HUES6 (cell line): Measurements from ENCODE around the gene MOG.
A peak's percentile ranks its signal among the peaks of the same experiment; 100 is the strongest.

Experiments
- H3K27ac ChIP-seq: 2 replicates; pipeline ENCODE4 v1.7.0; 2013; ENCODE audit warnings: low read depth, mild to moderate bottlenecking, low read length, inconsistent platforms
- H3K27me3 ChIP-seq: 2 replicates; pipeline ENCODE4 v1.6.1; 2013; ENCODE audit warnings: low read length; ENCODE audit not compliant: control insufficient read depth, insufficient read depth
- H3K36me3 ChIP-seq: 2 replicates; pipeline ENCODE4 v1.6.1; 2013; ENCODE audit warnings: low read length; ENCODE audit not compliant: control insufficient read depth, insufficient read depth
- H3K4me1 ChIP-seq: 2 replicates; pipeline ENCODE4 v1.6.1; 2013; ENCODE audit warnings: low read length; ENCODE audit not compliant: control insufficient read depth, insufficient read depth
- H3K4me3 ChIP-seq: 2 replicates; pipeline ENCODE4 v1.5.1; 2013; ENCODE audit warnings: low read depth, low read length
- H3K9ac ChIP-seq: one replicate; pipeline ENCODE4 v1.6.1; 2013; ENCODE audit warnings: mild to moderate bottlenecking, low read length
- H3K9me3 ChIP-seq: 2 replicates; pipeline ENCODE4 v1.6.1; 2013; ENCODE audit warnings: low read depth, low read length; ENCODE audit not compliant: control insufficient read depth, insufficient read depth

MOG gene

DNA sequence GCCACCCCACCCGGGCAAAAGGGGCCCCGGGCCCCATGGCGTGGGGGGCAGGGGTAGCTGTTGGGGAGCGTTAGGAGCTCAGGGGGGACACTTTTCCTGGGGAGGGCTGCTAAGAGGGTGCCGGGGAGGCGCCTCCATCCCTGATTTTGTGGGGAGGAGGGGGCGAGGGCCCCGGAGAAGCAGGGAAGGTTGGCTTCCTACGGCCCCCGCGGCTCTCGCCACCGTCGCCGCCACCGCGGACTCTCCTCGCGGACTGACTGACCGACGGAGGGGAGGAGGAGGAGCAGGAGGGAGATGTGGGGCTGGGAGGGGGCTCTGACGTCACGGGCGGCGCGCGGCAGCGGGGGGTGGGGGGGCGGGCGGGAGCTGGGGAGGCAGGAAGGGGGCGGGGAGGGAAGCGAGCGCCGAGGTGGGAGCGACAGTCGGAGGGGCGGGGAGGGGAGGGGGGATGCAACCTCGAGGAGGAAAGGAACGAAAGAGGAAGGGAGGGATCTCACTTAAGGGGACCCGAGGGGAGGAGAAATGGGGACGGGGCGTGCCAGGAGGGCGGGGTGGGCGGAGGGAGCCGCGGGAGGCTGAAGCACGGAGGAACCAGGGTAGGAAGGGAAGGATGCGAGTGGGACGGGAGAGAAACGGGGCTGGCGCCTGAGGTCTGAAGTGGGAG lies 29.0 kb upstream of the MOG start:
- no peaks in the 10 kb centered on the region for H3K9me3 ChIP-seq
- no peaks in the 10 kb centered on the region for H3K27me3 ChIP-seq
- peaks cover 67% of the 10 kb centered on the region for H3K4me1 ChIP-seq
- H3K9ac ChIP-seq = peak overlapping the region; percentile 79
- peak overlapping the region; percentile 71 for H3K4me3 ChIP-seq
- H3K36me3 ChIP-seq = peaks cover 13% of the 10 kb centered on the region
- peak overlapping the region; percentile 84; the same call in 1 of the 2 replicates for H3K27ac ChIP-seq

DNA sequence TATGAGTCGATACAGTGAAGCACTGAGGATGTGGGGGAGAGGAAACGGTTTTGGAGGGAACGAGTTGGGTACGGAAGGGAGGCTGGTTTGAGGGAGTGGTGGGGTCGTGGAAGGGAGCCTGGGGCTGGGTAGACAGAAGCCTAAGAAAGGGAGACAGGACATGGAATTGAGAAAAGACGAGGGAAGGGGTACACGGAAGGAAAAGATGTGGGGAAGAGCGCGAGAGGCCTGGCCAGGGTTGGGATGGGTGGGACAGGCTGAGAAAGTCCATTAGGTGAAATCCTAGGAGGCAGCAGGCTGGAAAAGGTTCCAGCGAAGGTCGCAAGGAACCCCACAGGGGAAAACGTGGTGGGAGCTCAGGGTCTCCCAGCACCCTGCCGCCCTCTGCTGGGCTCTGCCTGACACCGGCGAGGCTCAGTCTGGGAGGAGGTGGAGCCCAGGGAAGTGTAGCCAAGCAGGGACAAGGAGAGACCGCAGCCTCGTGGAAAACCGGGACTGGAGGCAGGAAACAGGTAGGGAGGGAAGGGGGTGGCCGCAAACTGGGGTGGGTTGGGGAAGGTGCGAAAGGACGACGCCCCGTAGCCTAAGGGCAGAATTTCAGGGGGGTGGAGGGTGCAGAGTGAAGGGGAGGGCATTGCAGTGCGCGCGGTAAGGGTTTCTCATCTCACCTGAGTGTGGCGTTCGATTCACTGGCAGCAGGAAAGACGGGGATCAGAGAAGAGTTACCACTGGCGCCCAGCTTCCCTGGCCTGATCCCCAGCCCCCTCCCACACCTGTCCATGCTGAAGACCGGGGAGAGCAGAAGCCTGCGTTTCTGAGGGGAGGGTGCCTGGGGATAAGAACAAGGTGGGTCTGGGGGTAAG lies 28.2 kb upstream of the MOG start:
- peak overlapping the region; percentile 64 for H3K4me3 ChIP-seq
- peaks cover 60% of the 10 kb centered on the region for H3K4me1 ChIP-seq
- peak overlapping the region; percentile 17; the same call in 1 of the 2 replicates for H3K27ac ChIP-seq
- no peaks in the 10 kb centered on the region for H3K27me3 ChIP-seq
- H3K9me3 ChIP-seq = no peaks in the 10 kb centered on the region
- H3K9ac ChIP-seq = peak overlapping the region; percentile 75
- peaks cover 6% of the 10 kb centered on the region for H3K36me3 ChIP-seq

DNA sequence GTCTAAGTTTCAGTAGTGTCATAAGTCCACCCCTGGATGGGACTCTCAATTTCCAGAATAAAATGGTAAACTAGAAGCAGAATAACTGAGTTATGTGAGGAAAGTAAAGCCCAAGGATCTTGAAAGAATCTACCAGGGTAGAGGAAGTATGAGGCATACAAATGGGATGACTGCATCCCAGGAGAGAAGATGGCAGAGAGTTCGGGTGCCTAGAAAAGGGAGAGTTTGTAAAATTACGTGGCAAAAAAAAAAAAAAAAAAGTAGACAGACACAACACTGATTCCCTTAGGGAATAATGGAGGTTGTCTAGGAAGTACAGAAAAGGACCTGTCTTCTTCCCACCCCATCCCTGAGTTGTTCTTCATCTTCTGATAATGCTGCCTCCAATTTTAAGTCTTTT lies 27.3 kb upstream of the MOG start:
- no peaks in the 10 kb centered on the region for H3K9me3 ChIP-seq
- no peaks in the 10 kb centered on the region for H3K36me3 ChIP-seq
- H3K4me1 ChIP-seq = peaks cover 60% of the 10 kb centered on the region
- no peak overlapping the region for H3K27ac ChIP-seq
- H3K27me3 ChIP-seq = no peaks in the 10 kb centered on the region
- peak overlapping the region; percentile 64 for H3K4me3 ChIP-seq
- no peak overlapping the region for H3K9ac ChIP-seq

DNA sequence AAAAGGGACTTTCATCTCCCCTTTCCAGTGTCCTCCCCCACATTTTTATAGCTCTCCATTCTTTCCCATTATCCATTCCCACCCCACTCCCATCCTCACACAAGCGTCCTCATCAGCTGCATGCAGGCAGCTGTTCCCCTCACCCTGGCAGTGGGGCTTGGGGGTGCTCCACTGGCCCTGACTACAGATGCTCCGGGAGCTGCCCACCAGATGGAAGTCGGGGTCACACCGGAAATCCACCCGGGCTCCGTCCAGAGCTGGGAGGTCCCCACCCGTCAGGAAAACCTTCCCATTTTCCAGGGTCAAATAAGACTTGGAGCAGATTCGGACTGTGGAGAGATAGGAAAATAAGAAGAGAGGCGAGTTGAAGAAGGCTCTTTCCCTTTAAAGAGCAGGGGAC lies 26.6 kb upstream of the MOG start:
- peaks cover 55% of the 10 kb centered on the region for H3K4me1 ChIP-seq
- H3K9ac ChIP-seq = peak overlapping the region; percentile 18
- no peak overlapping the region for H3K27ac ChIP-seq
- H3K9me3 ChIP-seq = no peaks in the 10 kb centered on the region
- H3K4me3 ChIP-seq = peak overlapping the region; percentile 64
- H3K27me3 ChIP-seq = no peaks in the 10 kb centered on the region
- H3K36me3 ChIP-seq = no peaks in the 10 kb centered on the region

DNA sequence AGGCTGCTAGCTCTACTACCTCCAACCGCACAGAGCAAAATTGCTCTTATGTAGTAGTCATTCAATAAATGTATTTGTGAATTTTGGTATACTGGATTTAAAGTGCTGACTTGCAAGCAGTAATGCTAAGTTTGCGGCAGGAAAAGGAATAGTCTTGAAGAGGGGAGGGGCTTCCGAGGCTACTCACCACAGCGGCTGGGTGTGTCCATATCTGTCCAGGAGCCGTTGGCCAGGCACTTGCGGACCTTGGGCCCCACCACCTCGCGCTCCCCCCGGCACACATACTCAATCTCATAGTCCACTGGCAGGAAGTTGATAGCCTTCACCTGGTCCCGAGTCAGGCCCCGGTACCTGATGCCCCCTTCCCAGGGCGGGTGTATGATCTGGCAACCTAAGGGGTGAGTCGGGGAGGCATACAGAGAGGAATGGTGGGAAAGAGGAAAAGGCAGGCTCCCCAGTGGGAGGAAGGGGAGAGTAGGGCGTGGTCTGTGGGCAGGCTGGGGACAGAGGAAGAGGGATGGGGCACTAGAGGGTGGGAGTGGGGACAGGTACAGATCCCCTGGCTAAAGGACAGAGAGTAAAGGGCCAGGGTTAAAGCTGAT lies 25.6 kb upstream of the MOG start:
- no peaks in the 10 kb centered on the region for H3K36me3 ChIP-seq
- H3K4me1 ChIP-seq = peaks cover 45% of the 10 kb centered on the region
- H3K27me3 ChIP-seq = no peaks in the 10 kb centered on the region
- no peak overlapping the region for H3K27ac ChIP-seq
- peak overlapping the region; percentile 64 for H3K4me3 ChIP-seq
- H3K9ac ChIP-seq = peak overlapping the region; percentile 75
- H3K9me3 ChIP-seq = no peaks in the 10 kb centered on the region

DNA sequence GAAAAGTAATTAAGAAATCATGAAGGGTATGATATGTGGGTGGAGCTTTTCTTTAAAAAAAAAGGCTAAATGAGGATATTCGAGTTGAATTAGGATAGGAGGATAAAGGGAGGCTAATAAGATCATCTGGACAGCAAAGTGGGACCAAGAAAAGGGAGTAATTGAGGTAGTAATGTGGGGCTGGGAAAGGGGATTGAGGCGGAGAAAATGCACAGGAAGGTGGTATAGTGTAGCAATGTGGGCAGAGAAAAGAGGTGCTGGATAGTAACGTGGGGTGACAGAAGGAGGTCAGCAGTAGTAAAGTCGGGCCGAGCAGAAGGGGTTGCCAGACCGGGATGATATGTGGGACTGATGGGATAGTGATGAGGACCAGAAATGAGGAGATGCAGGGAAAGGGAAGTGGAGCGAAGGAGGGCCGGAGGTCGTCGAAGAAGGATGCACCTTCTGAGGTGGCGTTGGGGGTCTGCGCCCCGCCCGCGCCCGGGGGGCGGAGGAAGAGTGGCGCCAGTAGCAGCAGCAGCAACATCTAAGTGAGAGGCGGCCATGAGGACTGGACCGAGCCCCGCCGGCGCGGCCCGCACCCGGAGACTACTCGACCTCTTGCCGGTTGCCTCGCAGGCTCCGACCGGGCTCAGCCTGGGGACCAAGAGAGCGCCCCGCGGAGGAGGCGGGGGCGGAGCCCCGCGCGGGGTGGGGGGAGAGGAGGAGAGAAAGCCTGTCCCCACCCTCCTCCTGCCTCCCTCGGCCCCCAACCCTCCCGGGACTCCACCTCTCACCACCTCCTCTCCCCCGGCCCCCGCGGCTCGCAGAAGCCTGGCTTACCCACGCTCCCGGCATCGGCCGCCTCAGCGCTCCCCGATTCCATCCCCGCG lies 24.8 kb upstream of the MOG start:
- H3K9me3 ChIP-seq = no peaks in the 10 kb centered on the region
- H3K9ac ChIP-seq = peak overlapping the region; percentile 75
- peak overlapping the region; percentile 73; the same call in 1 of the 2 replicates for H3K27ac ChIP-seq
- H3K36me3 ChIP-seq = no peaks in the 10 kb centered on the region
- H3K4me3 ChIP-seq = peak overlapping the region; percentile 64
- H3K4me1 ChIP-seq = peaks cover 38% of the 10 kb centered on the region
- no peaks in the 10 kb centered on the region for H3K27me3 ChIP-seq

DNA sequence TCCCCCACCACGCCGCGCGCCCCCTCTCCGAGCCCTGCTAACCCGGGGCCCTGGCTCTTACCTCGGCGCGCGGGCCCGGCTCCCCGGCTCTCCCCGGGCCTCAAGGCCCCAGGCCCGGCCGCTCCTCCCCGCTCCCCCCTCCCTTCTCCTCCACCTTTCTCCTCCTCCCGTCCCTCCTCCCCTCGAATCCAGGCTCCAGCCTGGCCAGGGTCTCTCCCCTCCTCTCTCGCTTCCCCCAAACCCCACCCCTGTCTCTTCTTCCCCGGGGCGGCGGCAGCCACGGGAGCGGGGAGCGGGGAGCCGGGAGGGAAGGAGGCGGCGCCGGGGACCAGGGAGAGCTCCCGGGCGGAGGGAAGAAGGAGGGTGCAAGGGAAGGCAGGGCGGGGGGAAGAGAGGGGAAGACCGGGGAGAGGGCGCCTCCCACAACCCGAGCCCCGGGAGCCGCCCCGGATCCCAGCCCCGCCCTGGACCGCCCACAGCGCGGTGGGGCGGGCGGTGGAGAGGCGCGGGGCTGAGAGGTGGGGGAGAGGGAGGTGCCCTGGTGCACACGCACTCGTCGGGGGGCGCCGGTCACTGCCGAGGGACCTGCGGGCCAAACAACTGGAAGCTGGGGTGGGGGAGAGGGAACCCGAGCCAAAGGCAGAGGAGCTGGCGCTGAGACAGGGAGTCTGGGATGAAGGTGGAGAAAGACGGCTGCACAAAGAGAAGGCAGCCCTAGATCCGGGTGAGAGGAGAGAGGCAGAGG lies 23.9 kb upstream of the MOG start, which contains the start of gene GABBR1:
Gene GABBR1, minus strand, starts transcription at position 395 of the 745 bp plus-strand sequence. CDS start 798 bp downstream, outside the sequence.
- Histone ChIP-seq H3K9me3 (no peaks in the 10 kb centered on the region), H3K4me3 (peak within 1 kb of the TSS; percentile 64), H3K4me1 (peaks cover 38% of the 10 kb centered on the region), H3K36me3 (no peaks in the 10 kb centered on the region), H3K9ac (peak within 1 kb of the TSS; percentile 75), H3K27ac (peak within 1 kb of the TSS; percentile 73; the same call in 1 of the 2 replicates), H3K27me3 (no peaks in the 10 kb centered on the region)

DNA sequence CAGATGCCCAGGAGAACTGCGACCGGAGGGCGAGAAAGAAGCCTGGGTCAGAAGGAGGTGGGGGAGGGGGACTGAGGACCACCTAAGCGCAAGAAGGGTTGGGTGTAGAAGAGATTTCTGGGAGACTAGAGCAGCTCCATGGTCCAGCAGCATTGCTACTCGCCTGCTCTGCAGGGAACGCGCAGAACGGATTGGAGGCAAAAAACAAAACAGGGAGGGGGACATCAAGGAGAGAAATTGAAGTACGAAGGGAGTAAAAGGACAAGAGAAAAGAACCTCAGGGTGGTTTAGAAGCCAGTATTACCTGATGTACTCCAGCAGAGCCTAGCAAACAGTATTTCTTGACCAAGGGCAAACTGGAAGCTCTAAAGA lies 23.4 kb upstream of the MOG start:
- Histone ChIP-seq H3K36me3 (no peaks in the 10 kb centered on the region), H3K27me3 (no peaks in the 10 kb centered on the region), H3K27ac (peak overlapping the region; percentile 73; the same call in 1 of the 2 replicates), H3K4me1 (peaks cover 38% of the 10 kb centered on the region), H3K9me3 (no peaks in the 10 kb centered on the region), H3K9ac (peak overlapping the region; percentile 70), H3K4me3 (peak overlapping the region; percentile 64)

DNA sequence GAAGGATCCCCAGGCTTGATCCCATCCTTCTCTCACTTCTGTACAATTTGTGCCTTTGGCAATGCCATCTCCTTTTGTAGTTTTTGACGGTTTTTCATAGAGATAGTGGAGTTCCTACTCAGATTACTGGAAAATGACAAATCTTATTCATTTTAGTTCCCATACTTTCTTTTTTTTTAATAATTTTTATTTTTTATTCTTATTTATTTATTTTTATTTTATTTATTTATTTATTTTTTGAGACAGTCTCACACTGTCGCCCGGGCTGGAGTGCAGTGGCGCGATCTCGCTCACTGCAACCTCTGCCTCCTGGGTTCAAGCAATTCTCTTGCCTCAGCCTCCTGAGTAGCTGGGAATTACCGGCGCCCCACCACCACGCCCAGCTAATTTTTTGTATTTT lies 19.6 kb upstream of the MOG start:
- no peaks in the 10 kb centered on the region for H3K9me3 ChIP-seq
- H3K4me1 ChIP-seq = peaks cover 25% of the 10 kb centered on the region
- H3K4me3 ChIP-seq = no peak overlapping the region
- H3K9ac ChIP-seq = no peak overlapping the region
- no peaks in the 10 kb centered on the region for H3K36me3 ChIP-seq
- no peaks in the 10 kb centered on the region for H3K27me3 ChIP-seq
- no peak overlapping the region for H3K27ac ChIP-seq
